ENCODE results near the gene REG3G. TPM values are rescaled to one million over a fixed set of nuclear protein-coding genes. Genes with fewer than 3 reads are reported as not detected.

Gene REG3G
- total RNA-seq, 3 donors from 2014 or later: not detected

- ATAC-seq: no peak
- TF ChIP-seq CTCF (IDR thresholded peaks at IDR 0.05): no peak
- H3K36me3 ChIP-seq (ENCODE audit: low read depth): no peaks in the 10 kb centered on the region
These were observed 39.7 kb downstream of the REG3G start for GRCh38 chr2:79065201-79065600.

GRCh38 chr2:79071078-79071477, 45.6 kb downstream of the REG3G start:
- Histone ChIP-seq H3K36me3 (ENCODE audit: low read depth) (no peaks in the 10 kb centered on the region), H3K4me1 (ENCODE audit: low read depth) (no peaks in the 10 kb centered on the region), H3K9me3 (no peaks in the 10 kb centered on the region), H3K4me3 (no peak overlapping the region)
- intact Hi-C loops (cut with DNase I, micrococcal nuclease): no loop called here
- DNase-seq (no peak), ATAC-seq (no peak)
- TF ChIP-seq CTCF (IDR thresholded peaks at IDR 0.05): no peak

More at GRCh38 chr2:79065201-79065600, 39.7 kb downstream of the REG3G start:
- DNase-seq: no peak
- intact Hi-C loops (cut with DNase I, micrococcal nuclease): no loop called here
- no peak overlapping the region for H3K4me3 ChIP-seq
- H3K9me3 ChIP-seq: no peaks in the 10 kb centered on the region
- no peaks in the 10 kb centered on the region for H3K4me1 ChIP-seq (ENCODE audit: low read depth)

Other genes starting within 250 kb of the REG3G start
- 100 to 1,000 TPM in 1 of 3 donors, 1 to 10 TPM in 1, not detected in 1; 1.2 to 395 TPM for gene REG1B, start 62.3 kb downstream of the REG3G start, total RNA-seq
- gene REG1A, start 94.8 kb downstream of the REG3G start, total RNA-seq: 100 to 1,000 TPM in 1 of 3 donors, under 1 TPM in 1, not detected in 1; 0.89 to 885 TPM
- gene REG3A, start 134.1 kb downstream of the REG3G start, total RNA-seq: not detected